Vagina (tissue), 2 donors: Measurements from ENCODE around the gene MPPED1. TPM values are rescaled to one million over a fixed set of nuclear protein-coding genes. Genes with fewer than 3 reads are reported as not detected.

ENCODE experiments used
- DNase-seq, 2 donors: peaks; one replicate each; pipeline ENCODE4 v3.0.0-alpha.2; 2017; ENCODE audit errors: extremely low spot score in 2 of 2
- H3K27ac ChIP-seq: fragments of 200-600 bp; sonication (generic); one replicate; pipeline ENCODE4 v1.5.1; 2019
- H3K27me3 ChIP-seq: fragments of 200-600 bp; sonication (generic); one replicate; pipeline ENCODE4 v1.5.1; 2019
- H3K36me3 ChIP-seq, 2 donors: fragments of 200-600 bp; sonication (generic); one replicate each; pipeline ENCODE4 v1.5.1; 2017 to 2019
- H3K4me1 ChIP-seq: fragments of 200-600 bp; sonication (generic); one replicate; pipeline ENCODE4 v1.5.1; 2019
- H3K4me3 ChIP-seq, 2 donors: fragments of 200-600 bp; sonication (generic); 1 replicate in 1 of 2; 2 replicates in 1 of 2; pipeline ENCODE4 v1.5.1; 2016 to 2019
- H3K9me3 ChIP-seq: fragments of 200-600 bp; sonication (generic); one replicate; pipeline ENCODE4 v1.5.1; 2019
- POLR2A ChIP-seq, 2 donors: fragments of 450-650 bp; IDR thresholded peaks; one replicate each; pipeline ENCODE4 v1.6.1; 2017; ENCODE audit warnings: antibody characterized with exemption in 2 of 2, mild to moderate bottlenecking in 2 of 2, moderate library complexity in 2 of 2
- POLR2AphosphoS5 ChIP-seq, 2 donors: sonication (generic); formaldehyde crosslinking; IDR thresholded peaks; one replicate each; pipeline ENCODE4 v1.9.0; 2017; ENCODE audit warnings: antibody characterized with exemption in 2 of 2, mild to moderate bottlenecking in 2 of 2, low read depth in 1 of 2; ENCODE audit not compliant: insufficient read depth in 1 of 2
- intact Hi-C: fragments of 100-400 bp; cut with DNase I; formaldehyde crosslinking; loops from one replicate; pipeline ENCODE4 v1.15.1; 2023
- total RNA-seq: library from RNA; depleted of rRNA; stranded (reverse); fragments of >200 nt; gene quantifications from one replicate; pipeline ENCODE4 v1.2.3, GENCODE V29; 2016
- TF ChIP-seq, protein P1 (sequence below), 3 experiments: fragments of 450-650 bp in 2 of 3; fragments of 200-600 bp in 1 of 3; sonication (generic) in 1 of 3; IDR thresholded peaks; one replicate each; pipeline ENCODE4 v1.5.1; 2017 to 2019; ENCODE audit warnings: antibody characterized with exemption in 3 of 3, mild to moderate bottlenecking in 2 of 3, moderate library complexity in 2 of 3

Gene MPPED1
- total RNA-seq, 1 donor from 2014 or later, result 0.49 TPM

DNA sequence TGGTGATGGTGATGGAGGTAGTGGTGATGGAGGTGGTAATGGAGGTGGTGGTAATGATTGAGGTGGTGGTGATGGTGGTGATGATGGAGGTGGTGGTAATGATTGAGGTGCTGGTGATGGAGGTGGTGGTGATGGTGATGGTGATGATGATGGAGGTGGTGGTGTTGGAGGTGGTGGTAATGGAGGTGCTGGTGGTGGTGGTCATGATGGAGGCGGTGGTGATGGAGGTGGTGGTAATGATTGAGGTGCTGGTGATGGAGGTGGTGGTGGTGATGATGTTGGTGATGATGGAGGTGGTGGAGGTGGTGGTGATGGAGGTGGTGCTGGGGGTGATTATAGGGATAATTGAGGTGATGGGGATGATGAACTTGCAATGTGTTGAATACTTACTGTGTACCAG lies 79.9 kb downstream of the MPPED1 start:
- DNase-seq, result no peak
- Histone ChIP-seq H3K4me3 (no peak overlapping the region), H3K27me3 (no peaks in the 10 kb centered on the region), H3K9me3 (no peaks in the 10 kb centered on the region), H3K27ac (no peak overlapping the region), H3K4me1 (no peaks in the 10 kb centered on the region), H3K36me3 (no peaks in the 10 kb centered on the region)
- intact Hi-C loops, result no loop called here
- TF ChIP-seq POLR2A (IDR thresholded peaks at IDR 0.05) (no peak), POLR2AphosphoS5 (IDR thresholded peaks at IDR 0.05; ENCODE audit: insufficient read depth in 1 of 2, low read depth in 1 of 2) (no peak)
- TF ChIP-seq, protein P1, sequence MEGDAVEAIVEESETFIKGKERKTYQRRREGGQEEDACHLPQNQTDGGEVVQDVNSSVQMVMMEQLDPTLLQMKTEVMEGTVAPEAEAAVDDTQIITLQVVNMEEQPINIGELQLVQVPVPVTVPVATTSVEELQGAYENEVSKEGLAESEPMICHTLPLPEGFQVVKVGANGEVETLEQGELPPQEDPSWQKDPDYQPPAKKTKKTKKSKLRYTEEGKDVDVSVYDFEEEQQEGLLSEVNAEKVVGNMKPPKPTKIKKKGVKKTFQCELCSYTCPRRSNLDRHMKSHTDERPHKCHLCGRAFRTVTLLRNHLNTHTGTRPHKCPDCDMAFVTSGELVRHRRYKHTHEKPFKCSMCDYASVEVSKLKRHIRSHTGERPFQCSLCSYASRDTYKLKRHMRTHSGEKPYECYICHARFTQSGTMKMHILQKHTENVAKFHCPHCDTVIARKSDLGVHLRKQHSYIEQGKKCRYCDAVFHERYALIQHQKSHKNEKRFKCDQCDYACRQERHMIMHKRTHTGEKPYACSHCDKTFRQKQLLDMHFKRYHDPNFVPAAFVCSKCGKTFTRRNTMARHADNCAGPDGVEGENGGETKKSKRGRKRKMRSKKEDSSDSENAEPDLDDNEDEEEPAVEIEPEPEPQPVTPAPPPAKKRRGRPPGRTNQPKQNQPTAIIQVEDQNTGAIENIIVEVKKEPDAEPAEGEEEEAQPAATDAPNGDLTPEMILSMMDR (IDR thresholded peaks at IDR 0.05), result no peak

DNA sequence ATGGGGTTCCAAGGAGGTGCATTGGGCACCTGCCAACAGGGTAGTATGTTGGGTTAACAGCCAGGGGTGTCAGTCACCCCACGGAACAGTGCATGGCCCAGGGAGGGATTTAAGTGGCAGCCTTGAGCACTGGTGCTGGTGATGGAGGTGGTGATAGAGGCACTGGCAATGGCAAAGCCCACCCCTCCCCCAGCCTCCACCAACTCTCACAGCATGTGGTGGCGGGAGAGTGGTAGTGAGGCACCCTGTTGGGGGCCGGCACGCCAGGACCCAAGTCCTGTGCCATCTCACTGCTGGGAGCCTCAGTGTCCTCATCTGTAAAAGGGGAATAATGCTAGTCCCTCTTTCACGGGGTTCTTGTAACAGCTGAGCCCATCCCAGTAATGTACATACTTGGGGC lies 81.5 kb downstream of the MPPED1 start:
- DNase-seq, result no peak
- H3K9me3 ChIP-seq, result no peaks in the 10 kb centered on the region
- H3K4me1 ChIP-seq, result no peaks in the 10 kb centered on the region
- no peak overlapping the region for H3K27ac ChIP-seq
- TF ChIP-seq, protein P1 (IDR thresholded peaks at IDR 0.05), result no peak
- TF ChIP-seq POLR2A (IDR thresholded peaks at IDR 0.05) (no peak), POLR2AphosphoS5 (IDR thresholded peaks at IDR 0.05; ENCODE audit: insufficient read depth in 1 of 2, low read depth in 1 of 2) (no peak)
- no peaks in the 10 kb centered on the region for H3K27me3 ChIP-seq
- no peak overlapping the region for H3K4me3 ChIP-seq
- H3K36me3 ChIP-seq, result no peaks in the 10 kb centered on the region
- intact Hi-C loops, result no loop called here

DNA sequence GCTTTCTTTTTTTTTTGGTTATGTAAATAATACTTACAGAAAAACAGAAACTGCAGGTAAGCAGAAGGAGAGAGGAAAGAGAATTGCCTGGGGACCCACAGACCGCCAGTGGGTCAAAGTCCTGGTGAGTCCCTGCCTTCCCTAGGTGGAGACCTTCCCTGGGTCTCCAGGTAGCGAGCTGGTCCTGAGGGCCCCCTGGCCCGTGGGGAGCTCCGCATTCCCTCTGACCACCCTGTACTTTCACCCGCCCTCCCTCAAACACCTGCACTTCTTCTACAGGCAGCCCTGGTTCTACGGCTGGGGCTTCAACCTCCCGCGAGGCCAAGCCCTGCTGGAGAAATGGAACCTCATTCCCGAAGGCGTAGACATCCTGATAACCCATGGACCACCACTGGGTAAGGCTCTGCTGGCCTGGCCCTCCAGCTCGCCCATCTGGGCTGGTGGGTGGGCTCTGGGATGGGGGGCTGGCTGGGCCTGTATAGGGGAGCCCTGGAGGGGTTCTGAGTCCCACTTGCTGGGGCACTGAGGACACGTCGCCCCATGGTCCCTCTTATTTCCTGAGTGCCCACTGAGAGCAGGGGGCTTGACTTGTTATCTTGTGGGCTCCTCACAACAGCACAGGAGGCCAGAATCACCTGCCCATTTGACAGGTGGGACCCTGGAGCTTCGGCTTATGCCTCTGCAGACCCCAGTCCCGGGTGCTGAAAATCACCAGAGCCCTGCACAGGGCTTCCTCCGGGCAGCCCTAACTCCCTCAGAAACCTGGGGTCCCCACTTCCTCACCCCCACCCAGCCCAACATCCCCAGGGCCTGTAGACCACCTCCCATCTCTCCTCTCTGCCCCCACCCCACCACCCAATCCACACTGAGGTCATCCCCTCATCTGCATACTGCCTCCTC lies 86.4 kb downstream of the MPPED1 start:
- H3K36me3 ChIP-seq, result no peaks in the 10 kb centered on the region
- no peak for DNase-seq
- no peak for TF ChIP-seq POLR2A (IDR thresholded peaks at IDR 0.05)
- no peak for TF ChIP-seq POLR2AphosphoS5 (IDR thresholded peaks at IDR 0.05; ENCODE audit: insufficient read depth in 1 of 2, low read depth in 1 of 2)
- TF ChIP-seq, protein P1 (IDR thresholded peaks at IDR 0.05), result no peak
- H3K4me1 ChIP-seq, result no peaks in the 10 kb centered on the region
- no peaks in the 10 kb centered on the region for H3K9me3 ChIP-seq
- intact Hi-C loops, result no loop called here
- no peak overlapping the region for H3K4me3 ChIP-seq
- no peak overlapping the region for H3K27ac ChIP-seq
- H3K27me3 ChIP-seq, result no peaks in the 10 kb centered on the region

DNA sequence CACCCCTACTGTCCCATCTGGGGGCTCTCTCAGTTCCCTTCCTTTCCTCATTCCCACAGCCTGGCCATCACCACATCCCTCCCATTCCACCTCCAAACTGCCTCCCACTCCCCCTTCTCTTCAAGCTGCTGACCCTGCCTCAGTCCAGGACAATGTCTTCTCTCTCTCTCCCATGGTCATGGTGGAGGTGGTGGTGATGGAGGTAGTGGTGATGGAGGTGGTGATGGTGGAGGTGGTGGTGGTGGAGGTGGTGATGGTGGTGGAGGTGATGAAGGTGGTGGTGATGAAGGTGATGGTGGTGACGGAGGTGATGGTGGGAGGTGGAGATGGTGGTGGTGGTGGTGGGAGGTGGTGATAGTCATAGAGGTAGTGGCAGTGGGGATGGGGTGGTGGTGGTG lies 87.0 kb downstream of the MPPED1 start:
- intact Hi-C loops, result no loop called here
- Histone ChIP-seq H3K4me3 (no peak overlapping the region), H3K27me3 (no peaks in the 10 kb centered on the region), H3K9me3 (no peaks in the 10 kb centered on the region), H3K36me3 (no peaks in the 10 kb centered on the region), H3K4me1 (no peaks in the 10 kb centered on the region), H3K27ac (no peak overlapping the region)
- TF ChIP-seq, protein P1 (IDR thresholded peaks at IDR 0.05), result no peak
- no peak for TF ChIP-seq POLR2A (IDR thresholded peaks at IDR 0.05)
- no peak for TF ChIP-seq POLR2AphosphoS5 (IDR thresholded peaks at IDR 0.05; ENCODE audit: insufficient read depth in 1 of 2, low read depth in 1 of 2)
- no peak for DNase-seq
